Muscle layer of colon (tissue), 2 donors: Measurements from ENCODE around the gene ZHX3.

ENCODE experiments used
- H3K27ac ChIP-seq: one replicate; pipeline ENCODE4 v1.7.0; 2013; ENCODE audit warnings: low read depth, mild to moderate bottlenecking, low read length, moderate library complexity
- H3K27me3 ChIP-seq, 2 donors: one replicate each; pipeline ENCODE4 v1.7.0; 2013; ENCODE audit warnings: low read length in 2 of 2, mild to moderate bottlenecking in 2 of 2; ENCODE audit not compliant: insufficient read depth in 2 of 2, control insufficient read depth in 1 of 2
- H3K36me3 ChIP-seq: one replicate; pipeline ENCODE4 v1.7.0; 2013; ENCODE audit warnings: mild to moderate bottlenecking, low read length; ENCODE audit not compliant: insufficient read depth
- H3K4me1 ChIP-seq: one replicate; pipeline ENCODE4 v1.7.0; 2013; ENCODE audit warnings: mild to moderate bottlenecking, low read length; ENCODE audit not compliant: insufficient read depth
- H3K4me3 ChIP-seq, 2 donors: one replicate each; pipeline ENCODE4 v1.7.0; 2013; ENCODE audit warnings: low read length in 2 of 2, low read depth in 1 of 2, mild to moderate bottlenecking in 1 of 2, moderate library complexity in 1 of 2
- H3K9ac ChIP-seq: one replicate; pipeline ENCODE4 v1.7.0; 2013; ENCODE audit warnings: low read length
- H3K9me3 ChIP-seq: one replicate; pipeline ENCODE4 v1.7.0; 2013; ENCODE audit warnings: mild to moderate bottlenecking, low read length
- donor health status: abdominal sarcoma.
- donor health status: Adenocarcinoma of cecum.

The ZHX3 gene

GRCh38 chr20:41178904-41179432 lies 138.6 kb downstream of the ZHX3 start:
- H3K4me1 ChIP-seq = peaks cover 44% of the 10 kb centered on the region
- no peaks in the 10 kb centered on the region for H3K9me3 ChIP-seq
- H3K27me3 ChIP-seq = no peaks in the 10 kb centered on the region
- H3K27ac ChIP-seq = no peak overlapping the region
- no peak overlapping the region for H3K9ac ChIP-seq
- H3K36me3 ChIP-seq = peaks cover 25% of the 10 kb centered on the region
- H3K4me3 ChIP-seq = no peak overlapping the region

- Histone ChIP-seq H3K27ac (no peak overlapping the region), H3K36me3 (peaks cover 29% of the 10 kb centered on the region), H3K4me3 (no peak overlapping the region), H3K9me3 (no peaks in the 10 kb centered on the region), H3K4me1 (peaks cover 46% of the 10 kb centered on the region), H3K9ac (no peak overlapping the region), H3K27me3 (no peaks in the 10 kb centered on the region)
Measured at GRCh38 chr20:41178495-41178894, 139.0 kb downstream of the ZHX3 start.

GRCh38 chr20:41177636-41178035 lies 139.9 kb downstream of the ZHX3 start:
- Histone ChIP-seq H3K27ac (peak overlapping the region; percentile 36), H3K36me3 (peaks cover 32% of the 10 kb centered on the region), H3K4me1 (peaks cover 49% of the 10 kb centered on the region), H3K9me3 (no peaks in the 10 kb centered on the region), H3K27me3 (no peaks in the 10 kb centered on the region), H3K4me3 (no peak overlapping the region), H3K9ac (no peak overlapping the region)

- no peak overlapping the region for H3K4me3 ChIP-seq
- no peak overlapping the region for H3K9ac ChIP-seq
Measured at GRCh38 chr20:41176711-41177552, 140.6 kb downstream of the ZHX3 start.

GRCh38 chr20:41175727-41176330 lies 141.7 kb downstream of the ZHX3 start:
- peaks cover 25% of the 10 kb centered on the region for H3K36me3 ChIP-seq
- H3K4me1 ChIP-seq = peaks cover 49% of the 10 kb centered on the region
- no peaks in the 10 kb centered on the region for H3K27me3 ChIP-seq

More at GRCh38 chr20:41176711-41177552, 140.6 kb downstream of the ZHX3 start:
- Histone ChIP-seq H3K36me3 (peaks cover 29% of the 10 kb centered on the region), H3K27me3 (no peaks in the 10 kb centered on the region), H3K9me3 (no peaks in the 10 kb centered on the region), H3K4me1 (peaks cover 49% of the 10 kb centered on the region), H3K27ac (peak overlapping the region; percentile 36)

GRCh38 chr20:41175201-41175651 lies 142.3 kb downstream of the ZHX3 start:
- H3K9me3 ChIP-seq = no peaks in the 10 kb centered on the region
- H3K36me3 ChIP-seq = peaks cover 31% of the 10 kb centered on the region
- H3K9ac ChIP-seq = no peak overlapping the region
- no peaks in the 10 kb centered on the region for H3K27me3 ChIP-seq
- peak overlapping the region; percentile 12 for H3K27ac ChIP-seq
- H3K4me1 ChIP-seq = peaks cover 49% of the 10 kb centered on the region
- H3K4me3 ChIP-seq = no peak overlapping the region

More at GRCh38 chr20:41175727-41176330, 141.7 kb downstream of the ZHX3 start:
- no peak overlapping the region for H3K4me3 ChIP-seq
- no peak overlapping the region for H3K9ac ChIP-seq
- no peaks in the 10 kb centered on the region for H3K9me3 ChIP-seq
- H3K27ac ChIP-seq = no peak overlapping the region

- Histone ChIP-seq H3K9me3 (no peaks in the 10 kb centered on the region), H3K27ac (peak overlapping the region; percentile 12), H3K36me3 (peaks cover 33% of the 10 kb centered on the region), H3K4me3 (no peak overlapping the region), H3K4me1 (peaks cover 49% of the 10 kb centered on the region), H3K9ac (no peak overlapping the region), H3K27me3 (no peaks in the 10 kb centered on the region)
Measured at GRCh38 chr20:41174782-41175181, 142.7 kb downstream of the ZHX3 start.

GRCh38 chr20:41174373-41174772 lies 143.2 kb downstream of the ZHX3 start:
- Histone ChIP-seq H3K27me3 (no peaks in the 10 kb centered on the region), H3K36me3 (peaks cover 37% of the 10 kb centered on the region), H3K27ac (peak overlapping the region; percentile 12), H3K4me1 (peaks cover 48% of the 10 kb centered on the region), H3K9ac (no peak overlapping the region), H3K9me3 (no peaks in the 10 kb centered on the region), H3K4me3 (no peak overlapping the region)

- no peak overlapping the region for H3K9ac ChIP-seq
- no peaks in the 10 kb centered on the region for H3K27me3 ChIP-seq
- peaks cover 42% of the 10 kb centered on the region for H3K36me3 ChIP-seq
- no peak overlapping the region for H3K4me3 ChIP-seq
- H3K27ac ChIP-seq = peak overlapping the region; percentile 17
- H3K9me3 ChIP-seq = no peaks in the 10 kb centered on the region
- H3K4me1 ChIP-seq = peaks cover 43% of the 10 kb centered on the region
Measured at GRCh38 chr20:41173791-41174341, 143.7 kb downstream of the ZHX3 start.

- no peak overlapping the region for H3K9ac ChIP-seq
- H3K4me1 ChIP-seq = peaks cover 37% of the 10 kb centered on the region
Measured at GRCh38 chr20:41173161-41173721, 144.3 kb downstream of the ZHX3 start.

More at GRCh38 chr20:41173161-41173721, 144.3 kb downstream of the ZHX3 start:
- no peak overlapping the region for H3K4me3 ChIP-seq
- H3K27me3 ChIP-seq = no peaks in the 10 kb centered on the region
- peaks cover 48% of the 10 kb centered on the region for H3K36me3 ChIP-seq
- H3K9me3 ChIP-seq = no peaks in the 10 kb centered on the region
- H3K27ac ChIP-seq = peak overlapping the region; percentile 17
